Neural progenitor cell (in vitro differentiated cells): ENCODE data around the gene GJA4.

Experiments used
- CTCF ChIP-seq: fragments of 200-600 bp; sonication (generic); IDR thresholded peaks from 2 replicates; pipeline ENCODE4 v1.5.1; 2017; ENCODE audit warnings: antibody characterized with exemption, mild to moderate bottlenecking
- EZH2phosphoT487 ChIP-seq: fragments of 200-600 bp; sonication (generic); IDR thresholded peaks from 2 replicates; pipeline ENCODE4 v1.6.1; 2017; ENCODE audit warnings: antibody characterized with exemption

GRCh38 chr1:34761176-34761761 is 31.5 kb upstream of the GJA4 start:
- TF ChIP-seq EZH2phosphoT487 (no peak), CTCF (no peak)
